ENCODE measurements around the gene CEP85.

DNA sequence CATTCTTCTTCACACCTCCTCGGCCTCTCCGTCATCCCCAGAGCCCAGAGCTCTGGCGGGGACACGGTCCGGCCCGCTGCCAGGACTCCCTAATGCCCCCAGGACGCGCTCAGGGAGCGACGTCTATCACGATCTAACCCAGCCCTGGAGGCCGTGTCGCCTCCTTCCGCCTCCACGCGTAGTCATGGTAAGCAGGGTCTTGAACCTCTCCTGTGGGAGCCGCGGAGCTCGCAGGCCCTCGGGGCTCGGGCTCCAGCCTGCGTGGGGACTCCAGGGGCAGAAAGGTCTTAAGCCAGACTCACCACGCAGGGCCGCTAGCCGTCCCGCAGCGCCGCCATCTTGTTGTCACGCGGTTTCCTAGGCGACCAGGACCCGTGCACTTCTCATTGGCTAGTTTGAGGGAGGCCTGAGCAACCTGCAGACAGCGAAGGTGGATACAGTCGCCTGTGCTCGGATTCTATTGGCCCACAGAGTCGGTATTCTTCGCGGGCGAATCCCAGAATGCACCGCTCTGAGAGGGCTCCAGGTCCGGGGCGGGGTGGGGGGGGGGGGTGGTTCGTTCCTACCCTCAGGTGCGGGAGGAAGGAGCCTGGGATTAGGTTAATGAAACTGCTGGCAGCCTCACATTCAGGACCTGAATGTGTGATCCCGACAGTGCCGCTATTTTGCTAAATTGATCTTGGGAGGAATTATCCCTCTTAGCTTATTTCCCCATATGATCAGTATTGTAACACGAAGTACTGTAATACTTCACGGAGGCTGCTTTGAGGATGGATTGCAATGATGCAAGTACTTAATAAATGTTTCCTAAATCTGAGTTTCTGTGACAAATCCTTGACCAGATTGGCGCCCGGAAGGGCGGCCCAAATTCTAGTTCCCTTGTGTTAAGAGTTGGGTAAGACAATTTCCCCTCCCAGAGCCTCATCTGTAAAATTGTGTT is 72.6 kb downstream of the CEP85 start, which contains the start of gene UBXN11:
- TF ChIP-seq POLR2A (IDR thresholded peaks at IDR 0.05) = no peak
- TF ChIP-seq, protein P1, sequence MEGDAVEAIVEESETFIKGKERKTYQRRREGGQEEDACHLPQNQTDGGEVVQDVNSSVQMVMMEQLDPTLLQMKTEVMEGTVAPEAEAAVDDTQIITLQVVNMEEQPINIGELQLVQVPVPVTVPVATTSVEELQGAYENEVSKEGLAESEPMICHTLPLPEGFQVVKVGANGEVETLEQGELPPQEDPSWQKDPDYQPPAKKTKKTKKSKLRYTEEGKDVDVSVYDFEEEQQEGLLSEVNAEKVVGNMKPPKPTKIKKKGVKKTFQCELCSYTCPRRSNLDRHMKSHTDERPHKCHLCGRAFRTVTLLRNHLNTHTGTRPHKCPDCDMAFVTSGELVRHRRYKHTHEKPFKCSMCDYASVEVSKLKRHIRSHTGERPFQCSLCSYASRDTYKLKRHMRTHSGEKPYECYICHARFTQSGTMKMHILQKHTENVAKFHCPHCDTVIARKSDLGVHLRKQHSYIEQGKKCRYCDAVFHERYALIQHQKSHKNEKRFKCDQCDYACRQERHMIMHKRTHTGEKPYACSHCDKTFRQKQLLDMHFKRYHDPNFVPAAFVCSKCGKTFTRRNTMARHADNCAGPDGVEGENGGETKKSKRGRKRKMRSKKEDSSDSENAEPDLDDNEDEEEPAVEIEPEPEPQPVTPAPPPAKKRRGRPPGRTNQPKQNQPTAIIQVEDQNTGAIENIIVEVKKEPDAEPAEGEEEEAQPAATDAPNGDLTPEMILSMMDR (IDR thresholded peaks at IDR 0.05 in 4 of 5, conservative IDR thresholded peaks at IDR 0.05 in 1 of 5) = no peak
